Ishikawa (cell line): Measurements from ENCODE around the gene AP4E1.

Experiments
- EGR1 ChIP-seq: IDR thresholded peaks from 2 replicates; pipeline ENCODE4 v1.6.1; 2012
- FOXM1 ChIP-seq: IDR thresholded peaks from 2 replicates; pipeline ENCODE4 v1.6.1; 2012; ENCODE audit warnings: low read depth, borderline replicate concordance
- RAD21 ChIP-seq: IDR thresholded peaks from 2 replicates; pipeline ENCODE4 v1.6.1; 2012; ENCODE audit warnings: low read depth
- REST ChIP-seq: IDR thresholded peaks from 2 replicates; pipeline ENCODE4 v1.6.1; 2012; ENCODE audit warnings: low read depth, mild to moderate bottlenecking

- no peak for TF ChIP-seq FOXM1
- no peak for TF ChIP-seq RAD21
- no peak for TF ChIP-seq EGR1
- no peak for TF ChIP-seq REST
Measured at GRCh38 chr15:51053571-51053970, 145.1 kb downstream of the AP4E1 start.
